Natural killer cell (primary cell): Measurements from ENCODE around the gene HIVEP3. TPM values are rescaled to one million over a fixed set of nuclear protein-coding genes. Genes with fewer than 3 reads are reported as not detected.

Source experiments
- ATAC-seq, 3 donors: fragments of 150-1000 bp in 2 of 3; fragments of 200-7000 bp in 1 of 3; cut with Tn5 transposase; 1 replicate in 1 of 3; 2 replicates in 2 of 3; pipeline ENCODE4 v1.10.0; 2021; ENCODE audit warnings: mild to moderate bottlenecking in 2 of 3, moderate library complexity in 2 of 3
- DNase-seq, 2 donors: peaks; one replicate each; pipeline versions ENCODE4 v3.0.0 to v3.0.0-alpha.2; 2013 to 2021; ENCODE audit warnings: mixed read lengths in 1 of 2
- H3K27ac ChIP-seq: one replicate; pipeline ENCODE4 v1.5.1; 2013; ENCODE audit warnings: mild to moderate bottlenecking, low read length
- H3K27me3 ChIP-seq: one replicate; pipeline ENCODE4 v1.6.1; 2013; ENCODE audit warnings: low read length; ENCODE audit not compliant: control insufficient read depth, insufficient read depth
- H3K36me3 ChIP-seq: one replicate; pipeline ENCODE4 v1.6.1; 2013; ENCODE audit warnings: low read length; ENCODE audit not compliant: control insufficient read depth, insufficient read depth
- H3K4me1 ChIP-seq: one replicate; pipeline ENCODE4 v1.6.1; 2013; ENCODE audit warnings: low read length; ENCODE audit not compliant: control insufficient read depth, insufficient read depth
- H3K4me3 ChIP-seq: one replicate; pipeline ENCODE4 v1.5.1; 2013; ENCODE audit warnings: low read length
- H3K9me3 ChIP-seq: one replicate; pipeline ENCODE4 v1.6.1; 2013; ENCODE audit warnings: low read length; ENCODE audit not compliant: control insufficient read depth, insufficient read depth
- H3K27ac Mint-ChIP-seq, 2 donors: one replicate each; pipeline ENCODE4 v1.8.0; 2022; ENCODE audit warnings: mild to moderate bottlenecking in 2 of 2, mixed read lengths in 2 of 2, moderate library complexity in 1 of 2
- H3K27me3 Mint-ChIP-seq, 2 donors: one replicate each; pipeline ENCODE4 v1.8.0; 2022; ENCODE audit warnings: low read depth in 2 of 2, mixed read lengths in 2 of 2
- H3K36me3 Mint-ChIP-seq: one replicate; pipeline ENCODE4 v1.8.0; 2022; ENCODE audit warnings: mixed read lengths
- H3K4me1 Mint-ChIP-seq, 2 donors: one replicate each; pipeline ENCODE4 v1.8.0; 2022; ENCODE audit warnings: mixed read lengths in 2 of 2
- H3K4me3 Mint-ChIP-seq: one replicate; pipeline ENCODE4 v1.8.0; 2022; ENCODE audit warnings: mild to moderate bottlenecking, moderate library complexity, mixed read lengths
- H3K9me3 Mint-ChIP-seq, 2 donors: one replicate each; pipeline ENCODE4 v1.8.0; 2022; ENCODE audit warnings: mixed read lengths in 2 of 2
- WGBS: methylation state at CpG from one replicate; pipeline ENCODE4 v1.1.7; 2013; ENCODE audit warnings: missing lambda C conversion rate; ENCODE audit not compliant: insufficient coverage; 5-methylcytosine and 5-hydroxymethylcytosine counted together
- intact Hi-C: fragments of 100-400 bp; cut with micrococcal nuclease; formaldehyde crosslinking; loops from one replicate; pipeline ENCODE4 v1.14.2; 2022
- total RNA-seq, 4 donors: library from RNA; stranded (reverse); fragments of 120-200 nt in 1 of 4; gene quantifications; one replicate each; pipeline versions ENCODE4 v1.2.3 to v1.2.4, GENCODE V29; 2013 to 2022
- TF ChIP-seq, protein P1 (sequence below): fragments of 200-600 bp; IDR thresholded peaks from one replicate; pipeline ENCODE4 v1.8.0; 2022; ENCODE audit warnings: antibody characterized with exemption

Gene HIVEP3
- total RNA-seq, 3 donors from 2014 or later (not counting 1 experiment from before 2014, with no cell fraction given): 26.2 to 35.2 (median 29.8) TPM

DNA sequence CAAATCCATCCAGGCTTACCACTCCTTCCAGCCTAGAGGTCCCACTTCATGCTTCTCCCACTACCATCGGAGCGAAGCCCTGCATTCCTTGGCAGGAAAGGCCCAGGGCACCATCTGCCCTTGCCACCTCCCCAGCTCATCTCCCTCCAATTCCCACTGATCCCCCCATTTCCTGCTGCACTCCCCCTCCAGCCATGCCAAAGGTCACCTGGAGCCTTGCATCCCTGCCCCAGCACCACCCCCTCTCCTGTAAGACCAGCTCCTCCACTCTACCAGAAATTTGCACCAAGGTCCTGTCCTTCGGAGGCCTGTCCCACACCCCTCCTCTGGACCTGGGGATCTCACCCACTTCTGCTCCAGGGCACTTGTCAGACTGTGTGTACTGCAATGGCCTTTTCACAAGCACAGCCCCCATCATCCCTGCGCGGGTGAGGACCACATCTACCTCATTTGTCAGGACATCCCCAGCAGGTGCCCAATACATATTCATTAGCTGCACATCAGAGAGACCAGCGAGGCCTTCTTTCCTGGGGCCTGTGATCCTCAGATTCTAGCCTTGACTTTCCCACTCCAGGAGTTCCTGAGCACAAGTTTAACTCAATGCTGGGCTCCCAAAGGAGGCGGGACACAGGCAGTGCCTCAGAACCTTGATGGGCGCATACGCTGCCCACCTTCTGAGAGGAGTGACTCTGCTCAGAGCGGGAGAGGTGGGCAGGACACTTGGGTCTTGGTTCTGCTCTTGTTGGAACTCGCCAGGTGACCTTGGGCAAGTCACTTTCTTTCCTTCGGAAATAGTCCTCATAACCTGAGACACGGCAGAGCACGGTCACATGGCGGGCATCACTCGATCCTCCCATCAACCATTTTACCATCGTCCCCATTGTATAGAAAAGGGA lies 384.3 kb downstream of the HIVEP3 start:
- Mint-ChIP-seq H3K9me3 (peaks cover 3 to 6% of the 10 kb centered on the region in 2 donors), H3K27me3 (no peaks in the 10 kb centered on the region), H3K4me3 (no peak overlapping the region), H3K4me1 (peaks cover 19 to 41% of the 10 kb centered on the region in 2 donors), H3K36me3 (no peaks in the 10 kb centered on the region), H3K27ac (no peak overlapping the region)
- Histone ChIP-seq H3K4me3 (no peak overlapping the region), H3K36me3 (no peaks in the 10 kb centered on the region), H3K9me3 (no peaks in the 10 kb centered on the region), H3K27ac (no peak overlapping the region), H3K4me1 (no peaks in the 10 kb centered on the region), H3K27me3 (no peaks in the 10 kb centered on the region)
- WGBS: 97% methylated on average over 16 of the region's 17 CpGs
- intact Hi-C loops: no loop called here
- TF ChIP-seq, protein P1, sequence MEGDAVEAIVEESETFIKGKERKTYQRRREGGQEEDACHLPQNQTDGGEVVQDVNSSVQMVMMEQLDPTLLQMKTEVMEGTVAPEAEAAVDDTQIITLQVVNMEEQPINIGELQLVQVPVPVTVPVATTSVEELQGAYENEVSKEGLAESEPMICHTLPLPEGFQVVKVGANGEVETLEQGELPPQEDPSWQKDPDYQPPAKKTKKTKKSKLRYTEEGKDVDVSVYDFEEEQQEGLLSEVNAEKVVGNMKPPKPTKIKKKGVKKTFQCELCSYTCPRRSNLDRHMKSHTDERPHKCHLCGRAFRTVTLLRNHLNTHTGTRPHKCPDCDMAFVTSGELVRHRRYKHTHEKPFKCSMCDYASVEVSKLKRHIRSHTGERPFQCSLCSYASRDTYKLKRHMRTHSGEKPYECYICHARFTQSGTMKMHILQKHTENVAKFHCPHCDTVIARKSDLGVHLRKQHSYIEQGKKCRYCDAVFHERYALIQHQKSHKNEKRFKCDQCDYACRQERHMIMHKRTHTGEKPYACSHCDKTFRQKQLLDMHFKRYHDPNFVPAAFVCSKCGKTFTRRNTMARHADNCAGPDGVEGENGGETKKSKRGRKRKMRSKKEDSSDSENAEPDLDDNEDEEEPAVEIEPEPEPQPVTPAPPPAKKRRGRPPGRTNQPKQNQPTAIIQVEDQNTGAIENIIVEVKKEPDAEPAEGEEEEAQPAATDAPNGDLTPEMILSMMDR: no peak
- ATAC-seq (no peak), DNase-seq (no peak)

DNA sequence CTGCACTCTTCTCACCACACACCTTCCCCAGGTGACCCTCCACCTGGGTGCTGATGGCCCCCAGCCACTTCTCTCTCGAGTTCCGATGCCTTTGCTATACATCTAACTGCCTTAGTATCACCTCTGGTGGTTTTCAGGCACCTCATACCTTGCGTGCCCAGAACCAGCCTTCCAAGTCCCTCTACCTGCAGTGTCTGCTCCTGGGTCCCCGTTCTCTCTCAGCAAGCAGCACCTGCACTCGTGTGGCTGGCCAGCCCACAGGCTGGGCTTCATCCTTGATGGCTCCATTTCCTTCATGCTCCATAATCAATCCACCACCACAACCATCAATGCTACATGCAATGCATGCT lies 385.0 kb downstream of the HIVEP3 start:
- Mint-ChIP-seq H3K27me3 (no peaks in the 10 kb centered on the region), H3K4me3 (no peak overlapping the region), H3K9me3 (peaks cover 3 to 6% of the 10 kb centered on the region in 2 donors), H3K27ac (no peak overlapping the region), H3K36me3 (no peaks in the 10 kb centered on the region), H3K4me1 (peaks cover 18 to 46% of the 10 kb centered on the region in 2 donors)
- Histone ChIP-seq H3K9me3 (peaks cover 3% of the 10 kb centered on the region), H3K4me1 (no peaks in the 10 kb centered on the region), H3K27ac (no peak overlapping the region), H3K4me3 (no peak overlapping the region), H3K27me3 (no peaks in the 10 kb centered on the region), H3K36me3 (no peaks in the 10 kb centered on the region)
- DNase-seq (no peak), ATAC-seq (no peak)
- intact Hi-C loops: no loop called here
- WGBS: 98% methylated on average over 5 of the region's 5 CpGs
- TF ChIP-seq, protein P1: no peak

DNA sequence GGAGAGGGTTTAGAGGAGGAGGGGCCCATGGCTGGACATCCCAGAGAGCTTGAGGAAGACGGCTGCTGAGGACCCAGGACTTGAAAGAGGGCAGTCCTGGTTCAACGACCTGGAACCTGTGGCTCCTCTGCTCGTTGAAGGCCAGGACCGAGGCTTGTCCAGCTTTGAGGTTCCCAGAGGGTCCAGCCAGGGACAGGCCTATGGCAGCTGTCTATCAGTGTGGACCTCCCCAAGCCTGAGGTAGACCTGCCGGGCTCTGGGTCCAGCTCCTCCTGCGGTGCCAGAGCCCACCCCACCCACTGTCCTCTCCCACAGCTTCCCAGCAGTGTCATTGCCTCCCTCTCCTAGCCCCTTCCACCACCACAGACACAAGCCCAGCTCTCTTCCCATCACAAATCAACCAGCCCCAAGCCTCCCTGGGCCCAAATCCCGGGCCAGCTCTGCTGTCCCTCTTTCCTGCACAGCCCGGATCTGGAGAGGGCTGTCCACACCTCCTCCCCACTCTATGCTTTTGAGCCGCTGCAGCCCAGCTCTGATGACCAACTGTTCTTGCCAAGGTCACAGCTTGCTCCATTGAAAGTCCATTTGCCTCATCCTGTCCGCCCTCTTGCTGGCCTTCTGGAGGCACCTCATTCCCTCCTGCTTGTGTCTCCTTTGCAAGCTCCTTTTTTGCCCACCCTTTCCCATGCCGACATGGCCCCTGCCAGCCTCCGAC lies 385.5 kb downstream of the HIVEP3 start:
- Histone ChIP-seq H3K27me3 (no peaks in the 10 kb centered on the region), H3K4me1 (no peaks in the 10 kb centered on the region), H3K27ac (no peak overlapping the region), H3K4me3 (no peak overlapping the region), H3K36me3 (no peaks in the 10 kb centered on the region), H3K9me3 (peaks cover 3% of the 10 kb centered on the region)
- no peaks in the 10 kb centered on the region for H3K27me3 Mint-ChIP-seq
- peaks cover 18 to 46% of the 10 kb centered on the region in 2 donors for H3K4me1 Mint-ChIP-seq
- ATAC-seq (no peak), DNase-seq (no peak)
- H3K36me3 Mint-ChIP-seq: no peaks in the 10 kb centered on the region
- no peak overlapping the region for H3K4me3 Mint-ChIP-seq
- intact Hi-C loops: no loop called here
- 95% methylated on average over 12 of the region's 12 CpGs for WGBS
- H3K27ac Mint-ChIP-seq: no peak overlapping the region
- peaks cover 3 to 6% of the 10 kb centered on the region in 2 donors for H3K9me3 Mint-ChIP-seq
- TF ChIP-seq, protein P1: no peak
